MM.1S (cell line): ENCODE results near the gene GIMAP4.

ENCODE experiments used
- DNase-seq: peaks from one replicate; pipeline ENCODE4 v3.0.0-alpha.2; 2015
- H2AFZ ChIP-seq: fragments of 300-600 bp; sonication (generic); 2 replicates; pipeline ENCODE4 v1.6.0; 2016; ENCODE audit warnings: antibody characterized with exemption, low read length
- H3F3A ChIP-seq: fragments of 300-600 bp; sonication (generic); 2 replicates; pipeline ENCODE4 v1.6.1; 2016; ENCODE audit warnings: mild to moderate bottlenecking, antibody characterized with exemption, low read length, moderate library complexity, mixed read lengths; ENCODE audit not compliant: insufficient read depth
- H3K27ac ChIP-seq: fragments of 300-600 bp; sonication (generic); 2 replicates; pipeline ENCODE4 v1.5.1; 2016; ENCODE audit warnings: mild to moderate bottlenecking, low read length
- H3K27me3 ChIP-seq: fragments of 300-600 bp; sonication (generic); replicated peaks from 2 replicates; pipeline ENCODE4 v1.6.0; 2016; ENCODE audit warnings: low read length; ENCODE audit not compliant: insufficient read depth
- H3K36me3 ChIP-seq: fragments of 300-600 bp; sonication (generic); replicated peaks from 2 replicates; pipeline ENCODE4 v1.6.1; 2016; ENCODE audit warnings: mild to moderate bottlenecking, low read length, mixed read lengths; ENCODE audit not compliant: insufficient read depth
- H3K4me1 ChIP-seq: fragments of 300-600 bp; sonication (generic); 2 replicates; pipeline ENCODE4 v1.6.1; 2016; ENCODE audit warnings: low read length, mixed read lengths
- H3K4me2 ChIP-seq: fragments of 300-600 bp; sonication (generic); 2 replicates; pipeline ENCODE4 v1.6.0; 2016; ENCODE audit warnings: low read depth, low read length
- H3K4me3 ChIP-seq: fragments of 300-600 bp; sonication (generic); 2 replicates; pipeline ENCODE4 v1.5.1; 2016; ENCODE audit warnings: low read length, mixed read lengths
- H3K79me2 ChIP-seq: fragments of 300-600 bp; sonication (generic); 2 replicates; pipeline ENCODE4 v1.6.1; 2016; ENCODE audit warnings: mixed run types, low read length, mixed read lengths
- H3K9ac ChIP-seq: fragments of 300-600 bp; sonication (generic); 2 replicates; pipeline ENCODE4 v1.6.1; 2016; ENCODE audit warnings: low read length, mixed read lengths
- H3K9me2 ChIP-seq: fragments of 300-600 bp; sonication (generic); replicated peaks from 2 replicates; pipeline ENCODE4 v1.6.1; 2016; ENCODE audit warnings: mild to moderate bottlenecking, low read length, mixed read lengths; ENCODE audit not compliant: insufficient read depth
- H3K9me3 ChIP-seq: fragments of 300-600 bp; sonication (generic); replicated peaks from 2 replicates; pipeline ENCODE4 v1.6.1; 2016; ENCODE audit warnings: mild to moderate bottlenecking, low read length, mixed read lengths; ENCODE audit not compliant: insufficient read depth
- H4K20me1 ChIP-seq: fragments of 300-600 bp; sonication (generic); 2 replicates; pipeline ENCODE4 v1.6.1; 2016; ENCODE audit warnings: mild to moderate bottlenecking, low read length, moderate library complexity, mixed read lengths; ENCODE audit not compliant: insufficient read depth
- CTCF ChIP-seq: fragments of 300-600 bp; sonication (generic); IDR thresholded peaks from 2 replicates; pipeline ENCODE4 v1.5.1; 2016; ENCODE audit warnings: antibody characterized with exemption, low read length, mixed read lengths
- EZH2 ChIP-seq: fragments of 300-600 bp; sonication (generic); optimal IDR thresholded peaks from 2 replicates; pipeline ENCODE3; 2017; ENCODE audit warnings: low read depth, mild to moderate bottlenecking, antibody characterized with exemption, low read length, mixed read lengths
- EZH2phosphoT487 ChIP-seq: fragments of 300-600 bp; sonication (generic); IDR thresholded peaks from 2 replicates; pipeline ENCODE4 v1.6.1; 2018; ENCODE audit warnings: antibody characterized with exemption, low read length

Gene GIMAP4

GRCh38 chr7:150567871-150568301 lies 696 bp downstream of the GIMAP4 start:
- no peaks in the 10 kb centered on the region for H3K4me1 ChIP-seq
- H3K79me2 ChIP-seq, result no peaks in the 10 kb centered on the region
- H3K9ac ChIP-seq, result no peak overlapping the region
- no peaks in the 10 kb centered on the region for H3K9me2 ChIP-seq
- no peaks in the 10 kb centered on the region for H3F3A ChIP-seq
- no peaks in the 10 kb centered on the region for H3K27me3 ChIP-seq
- no peak overlapping the region for H3K4me2 ChIP-seq
- H4K20me1 ChIP-seq, result no peaks in the 10 kb centered on the region
- no peaks in the 10 kb centered on the region for H3K36me3 ChIP-seq
- DNase-seq, result no peak
- TF ChIP-seq EZH2phosphoT487, result no peak
- TF ChIP-seq CTCF, result no peak
- TF ChIP-seq EZH2, result no peak
- H3K4me3 ChIP-seq, result no peak overlapping the region
- no peak overlapping the region for H2AFZ ChIP-seq
- no peaks in the 10 kb centered on the region for H3K9me3 ChIP-seq
- H3K27ac ChIP-seq, result no peak overlapping the region

- Histone ChIP-seq H4K20me1 (no peaks in the 10 kb centered on the region), H3K4me3 (no peak overlapping the region), H3K4me1 (no peaks in the 10 kb centered on the region), H3K9ac (no peak overlapping the region), H3K79me2 (no peaks in the 10 kb centered on the region), H3K4me2 (no peak overlapping the region), H3K9me3 (no peaks in the 10 kb centered on the region), H3K27ac (no peak overlapping the region), H3F3A (no peaks in the 10 kb centered on the region), H2AFZ (no peak overlapping the region), H3K27me3 (no peaks in the 10 kb centered on the region), H3K36me3 (no peaks in the 10 kb centered on the region), H3K9me2 (no peaks in the 10 kb centered on the region)
- no peak for DNase-seq
- TF ChIP-seq EZH2phosphoT487 (no peak), CTCF (no peak), EZH2 (no peak)
Observed at GRCh38 chr7:150568714-150569113, 1.5 kb downstream of the GIMAP4 start.

GRCh38 chr7:150569245-150569955 lies 2.2 kb downstream of the GIMAP4 start:
- Histone ChIP-seq H3K9me3 (no peaks in the 10 kb centered on the region), H3K4me3 (no peak overlapping the region), H4K20me1 (no peaks in the 10 kb centered on the region), H3K9me2 (no peaks in the 10 kb centered on the region), H3K9ac (no peak overlapping the region), H3K36me3 (no peaks in the 10 kb centered on the region), H3K27ac (no peak overlapping the region), H3K4me2 (peak overlapping the region; percentile 26; the same call in 1 of the 2 replicates), H3F3A (no peaks in the 10 kb centered on the region), H3K4me1 (no peaks in the 10 kb centered on the region), H3K27me3 (no peaks in the 10 kb centered on the region), H3K79me2 (no peaks in the 10 kb centered on the region), H2AFZ (peak overlapping the region; percentile 27; the same call in 1 of the 2 replicates)
- TF ChIP-seq CTCF, result no peak
- no peak for TF ChIP-seq EZH2phosphoT487
- no peak for TF ChIP-seq EZH2
- no peak for DNase-seq
